HG02763 (cell line): Measurements from ENCODE around the gene COMMD9.

Experiments used
- ATAC-seq: cut with Tn5 transposase; IDR thresholded peaks from one replicate; pipeline ENCODE4 v1.9.1; 2021; ENCODE audit warnings: mild to moderate bottlenecking, moderate library complexity; ENCODE audit not compliant: unreplicated experiment

COMMD9 gene

GRCh38 chr11:36258730-36259360 lies 30.4 kb downstream of the COMMD9 start:
- peak; percentile 45 for ATAC-seq

- no peak for ATAC-seq
Observed at GRCh38 chr11:36257351-36257750, 31.9 kb downstream of the COMMD9 start.

GRCh38 chr11:36254713-36255112 lies 34.5 kb downstream of the COMMD9 start:
- ATAC-seq = no peak

GRCh38 chr11:36253238-36253637 lies 36.0 kb downstream of the COMMD9 start:
- no peak for ATAC-seq

GRCh38 chr11:36251823-36252222 lies 37.4 kb downstream of the COMMD9 start:
- no peak for ATAC-seq

- ATAC-seq = no peak
Observed at GRCh38 chr11:36249246-36249645, 40.0 kb downstream of the COMMD9 start.

- ATAC-seq = no peak
Observed at GRCh38 chr11:36248436-36248835, 40.8 kb downstream of the COMMD9 start.

- no peak for ATAC-seq
Observed at GRCh38 chr11:36247493-36247892, 41.7 kb downstream of the COMMD9 start.

GRCh38 chr11:36243641-36244040 lies 45.6 kb downstream of the COMMD9 start:
- ATAC-seq = no peak

GRCh38 chr11:36241497-36241896 lies 47.7 kb downstream of the COMMD9 start:
- ATAC-seq = no peak

- ATAC-seq = no peak
Observed at GRCh38 chr11:36240801-36241200, 48.4 kb downstream of the COMMD9 start.

- no peak for ATAC-seq
Observed at GRCh38 chr11:36240173-36240572, 49.1 kb downstream of the COMMD9 start.

- ATAC-seq = no peak
Observed at GRCh38 chr11:36239636-36240035, 49.6 kb downstream of the COMMD9 start.

- no peak for ATAC-seq
Observed at GRCh38 chr11:36238881-36239280, 50.3 kb downstream of the COMMD9 start.

GRCh38 chr11:36238036-36238631 lies 51.1 kb downstream of the COMMD9 start:
- ATAC-seq = no peak

GRCh38 chr11:36237391-36237790 lies 51.8 kb downstream of the COMMD9 start:
- no peak for ATAC-seq

- no peak for ATAC-seq
Observed at GRCh38 chr11:36235750-36236149, 53.5 kb downstream of the COMMD9 start.

- ATAC-seq = no peak
Observed at GRCh38 chr11:36234825-36235224, 54.4 kb downstream of the COMMD9 start.

- ATAC-seq = no peak
Observed at GRCh38 chr11:36233204-36233603, 56.0 kb downstream of the COMMD9 start.

- ATAC-seq = no peak
Observed at GRCh38 chr11:36230779-36231699, 58.2 kb downstream of the COMMD9 start.

- ATAC-seq = no peak
Observed at GRCh38 chr11:36229091-36229705, 60.0 kb downstream of the COMMD9 start.
